Calu3 (cell line): ENCODE measurements around the gene RIPOR3. TPM values are rescaled to one million over a fixed set of nuclear protein-coding genes. Genes with fewer than 3 reads are reported as not detected.

ENCODE experiments used
- BruUV-seq: library from RNA; stranded (reverse); fragments of 400-500 nt; replicated peaks from 2 replicates; lab custom pipeline; 2021; lab: Mats Ljungman, UMichigan
- CTCF ChIA-PET: fragments of 300-600 bp; sonication (Branson Sonifier 250); formaldehyde crosslinking; loops from one replicate; lab custom pipeline; 2022; ENCODE audit warnings: antibody characterized with exemption; lab: Charles Lee
- DNase-seq: peaks from one replicate; pipeline ENCODE4 v3.0.0; 2022
- H3K27ac Mint-ChIP-seq: one replicate; pipeline ENCODE4 v1.8.0; 2022; ENCODE audit warnings: mixed read lengths; ENCODE audit not compliant: unreplicated experiment
- H3K27me3 Mint-ChIP-seq: one replicate; pipeline ENCODE4 v1.8.0; 2022; ENCODE audit warnings: mixed read lengths; ENCODE audit not compliant: unreplicated experiment
- H3K36me3 Mint-ChIP-seq: one replicate; pipeline ENCODE4 v1.8.0; 2022; ENCODE audit warnings: mild to moderate bottlenecking, moderate library complexity, mixed read lengths; ENCODE audit not compliant: insufficient read depth, unreplicated experiment
- H3K4me1 Mint-ChIP-seq: one replicate; pipeline ENCODE4 v1.8.0; 2022; ENCODE audit warnings: mild to moderate bottlenecking, low read depth, mixed read lengths; ENCODE audit not compliant: unreplicated experiment
- H3K4me3 Mint-ChIP-seq: one replicate; pipeline ENCODE4 v1.8.0; 2022; ENCODE audit warnings: mild to moderate bottlenecking, low read depth, moderate library complexity, mixed read lengths; ENCODE audit not compliant: unreplicated experiment
- H3K9me3 Mint-ChIP-seq: one replicate; pipeline ENCODE4 v1.8.0; 2022; ENCODE audit warnings: low read depth, mixed read lengths; ENCODE audit not compliant: unreplicated experiment
- CTCF ChIP-seq: fragments of 200-600 bp; IDR thresholded peaks from one replicate; pipeline ENCODE4 v1.8.0; 2022; ENCODE audit warnings: antibody characterized with exemption; ENCODE audit not compliant: unreplicated experiment
- intact Hi-C: fragments of 100-400 bp; cut with micrococcal nuclease; formaldehyde crosslinking; loops from one replicate; pipeline ENCODE4 v1.10.0; 2022; ENCODE audit not compliant: unreplicated experiment
- total RNA-seq: library from RNA; stranded (reverse); gene quantifications from 2 replicates; pipeline ENCODE4 v1.2.3, GENCODE V29; 2022

The RIPOR3 gene
- total RNA-seq, 1 experiment from 2014 or later = 4.0 TPM

GRCh38 chr20:50635014-50635557 lies 56.3 kb downstream of the RIPOR3 start:
- Mint-ChIP-seq H3K9me3 (no peaks in the 10 kb centered on the region), H3K27me3 (no peaks in the 10 kb centered on the region), H3K36me3 (peaks cover 5% of the 10 kb centered on the region), H3K27ac (no peak overlapping the region), H3K4me1 (peaks cover 39% of the 10 kb centered on the region), H3K4me3 (peak overlapping the region; percentile 15)
- no peak for TF ChIP-seq CTCF
- no peak for DNase-seq
- intact Hi-C loops = no loop called here
- CTCF ChIA-PET = interaction anchor here (0.6 to 2.4 kb wide), 12 partner anchors 9 to 153 kb away, joined by 3 to 16 read pairs (median 6); no protein-coding TSS in a partner anchor
- no TSS peak for BruUV-seq

GRCh38 chr20:50634191-50634590 lies 57.2 kb downstream of the RIPOR3 start:
- no peak overlapping the region for H3K27ac Mint-ChIP-seq
- peaks cover 5% of the 10 kb centered on the region for H3K36me3 Mint-ChIP-seq
- no peaks in the 10 kb centered on the region for H3K9me3 Mint-ChIP-seq
- peaks cover 39% of the 10 kb centered on the region for H3K4me1 Mint-ChIP-seq
- CTCF ChIA-PET = interaction anchor here (2.4 kb wide), 1 partner anchor 8 kb away, joined by 16 read pairs; no protein-coding TSS in a partner anchor
- no peaks in the 10 kb centered on the region for H3K27me3 Mint-ChIP-seq
- DNase-seq = no peak
- H3K4me3 Mint-ChIP-seq = no peak overlapping the region
- no TSS peak for BruUV-seq
- intact Hi-C loops = no loop called here
- TF ChIP-seq CTCF = no peak

GRCh38 chr20:50633361-50633760 lies 58.0 kb downstream of the RIPOR3 start:
- H3K4me1 Mint-ChIP-seq = peaks cover 39% of the 10 kb centered on the region
- BruUV-seq = no TSS peak
- H3K36me3 Mint-ChIP-seq = peaks cover 3% of the 10 kb centered on the region
- CTCF ChIA-PET = interaction anchor here (0.5 to 1.2 kb wide), 3 partner anchors 9 to 428 kb away, joined by 3 to 4 read pairs (median 4); no protein-coding TSS in a partner anchor
- no peak overlapping the region for H3K4me3 Mint-ChIP-seq
- H3K27me3 Mint-ChIP-seq = no peaks in the 10 kb centered on the region
- no peak overlapping the region for H3K27ac Mint-ChIP-seq
- DNase-seq = no peak
- no peak for TF ChIP-seq CTCF
- intact Hi-C loops = no loop called here
- no peaks in the 10 kb centered on the region for H3K9me3 Mint-ChIP-seq

GRCh38 chr20:50632701-50633100 lies 58.6 kb downstream of the RIPOR3 start:
- no peaks in the 10 kb centered on the region for H3K27me3 Mint-ChIP-seq
- peaks cover 39% of the 10 kb centered on the region for H3K4me1 Mint-ChIP-seq
- no peak for TF ChIP-seq CTCF
- no peak for DNase-seq
- CTCF ChIA-PET = interaction anchor here (1.0 to 1.2 kb wide), 3 partner anchors 8 to 30 kb away, joined by 3 to 4 read pairs (median 3); no protein-coding TSS in a partner anchor
- H3K4me3 Mint-ChIP-seq = no peak overlapping the region
- H3K9me3 Mint-ChIP-seq = no peaks in the 10 kb centered on the region
- intact Hi-C loops = no loop called here
- H3K36me3 Mint-ChIP-seq = no peaks in the 10 kb centered on the region
- BruUV-seq = no TSS peak
- no peak overlapping the region for H3K27ac Mint-ChIP-seq
